ENCODE data around the gene RHOT2. TPM values are rescaled to one million over a fixed set of nuclear protein-coding genes. Genes with fewer than 3 reads are reported as not detected.
A peak's percentile ranks its signal among the peaks of the same experiment; 100 is the strongest.

RHOT2 gene
- total and polyA plus RNA-seq, 12 donors, result 34.7 to 462 (median 89.2) TPM

- Histone ChIP-seq H3K4me1 (replicated peaks in 1 of 2) (peaks cover 17 to 29% of the 10 kb centered on the region in 2 donors), H3K27me3 (peaks cover 6% of the 10 kb centered on the region), H3K27ac (peak within 1 kb of the TSS in 3 of 5 donors; percentile 42 to 62 (median 56)), H3K9me3 (replicated peaks in 1 of 3) (no peaks in the 10 kb centered on the region), H3K36me3 (replicated peaks in 1 of 2) (no peaks in the 10 kb centered on the region), H3K4me3 (peak within 1 kb of the TSS in 2 of 4 donors; percentile 37 to 76)
- intact Hi-C loops (cut with DNase I), result loop anchor here (5.0 to 10.0 kb wide), 3 partner anchors 72 to 342 kb away; partner anchors contain the start of genes CHTF18 (in 1 of the 2) and RPUSD1 (in 1 of the 2)
- peak; percentile 87 to 95 (median 93) for DNase-seq
- TF ChIP-seq CTCF (IDR thresholded peaks at IDR 0.05), result no peak
- TF ChIP-seq POLR2A (IDR thresholded peaks at IDR 0.05), result peak in 1 of 2 donors; percentile 27
- 4 to 5% methylated on average over 84 to 108 of the region's 108 CpGs; no CpG with 5 or more reads in 2 of the 4 donors for WGBS, 4 donors
Observed at GRCh38 chr16:714558-715476, 46.9 kb downstream of the RHOT2 start, which contains the start of gene METRN. Gene METRN, plus strand, starts transcription at chr16:715118. Its CDS starts 172 bp downstream, at chr16:715290.

GRCh38 chr16:715477-716199 is 47.7 kb downstream of the RHOT2 start:
- intact Hi-C loops (cut with DNase I), result loop anchor here in 1 of 2 donors (10.0 kb wide), 1 partner anchor 339 kb away; no protein-coding TSS in a partner anchor
- Histone ChIP-seq H3K27me3 (peaks cover 6% of the 10 kb centered on the region), H3K4me3 (peak overlapping the region in 2 of 4 donors; percentile 37 to 76), H3K27ac (peak overlapping the region in 3 of 5 donors; percentile 42 to 62 (median 56)), H3K36me3 (replicated peaks in 1 of 2) (no peaks in the 10 kb centered on the region), H3K4me1 (replicated peaks in 1 of 2) (peaks cover 23 to 34% of the 10 kb centered on the region in 2 donors), H3K9me3 (replicated peaks in 1 of 3) (no peaks in the 10 kb centered on the region)
- 1 to 18% (median 4%) methylated on average over 4 to 74 of the region's 74 CpGs for WGBS, 4 donors
- DNase-seq, result peak in 1 of 7 donors; percentile 29
- no peak for TF ChIP-seq CTCF (IDR thresholded peaks at IDR 0.05)

- peaks cover 23 to 34% of the 10 kb centered on the region in 2 donors for H3K4me1 ChIP-seq (replicated peaks in 1 of 2)
- 15 to 30% (median 20%) methylated on average over 7 to 12 of the region's 12 CpGs for WGBS, 4 donors
- DNase-seq, result peak; percentile 78 to 92 (median 84)
- TF ChIP-seq POLR2A (IDR thresholded peaks at IDR 0.05), result no peak
- TF ChIP-seq CTCF (IDR thresholded peaks at IDR 0.05), result no peak
- intact Hi-C loops (cut with DNase I), result loop anchor here in 1 of 2 donors (10.0 kb wide), 1 partner anchor 339 kb away; no protein-coding TSS in a partner anchor
- peak overlapping the region in 2 of 4 donors; percentile 37 to 76 for H3K4me3 ChIP-seq
- H3K27me3 ChIP-seq, result peaks cover 3% of the 10 kb centered on the region
- H3K27ac ChIP-seq, result peak overlapping the region in 2 of 5 donors; percentile 56 to 62
- no peaks in the 10 kb centered on the region for H3K9me3 ChIP-seq (replicated peaks in 1 of 3)
- H3K36me3 ChIP-seq (replicated peaks in 1 of 2), result no peaks in the 10 kb centered on the region
Observed at GRCh38 chr16:716200-716568, 48.3 kb downstream of the RHOT2 start.

Measured in adrenal gland (tissue), 12 donors.